Measurements from ENCODE around the gene SEC23A. TPM values are rescaled to one million over a fixed set of nuclear protein-coding genes. Genes with fewer than 3 reads are reported as not detected.
"Not testable (repeated sequence)": the region's sequence is repeated elsewhere in the genome, so short reads cannot be mapped to it uniquely, and the experiment has no call there.

The SEC23A gene
- total and polyA plus RNA-seq, 2 of the 8 experiments (the other 6 are each of a cell fraction or from before 2014, with no cell fraction given), result 30.9 to 58.2 TPM

- not testable (repeated sequence) for H2BK5ac ChIP-seq (ENCODE audit: low read depth, low read length); H3K27me3 ChIP-seq (replicated peaks in 1 of 4; ENCODE audit: control insufficient read depth in 3 of 4, extremely low read depth in 1 of 4, insufficient read depth in 3 of 4, low read length in 3 of 4); H3K4me1 ChIP-seq (replicated peaks in 1 of 4; ENCODE audit: control insufficient read depth in 3 of 4, insufficient read depth in 4 of 4, low read length in 3 of 4); H3K4ac ChIP-seq (replicated peaks; ENCODE audit: insufficient read length, low read depth, low read length); DNase-seq (ENCODE audit: low read depth in 1 of 2, low spot score in 2 of 2); H4K5ac ChIP-seq (ENCODE audit: insufficient read length, low read depth, low read length); H2BK20ac ChIP-seq (ENCODE audit: low read length); H3K79me1 ChIP-seq (ENCODE audit: low read depth, low read length); H3K14ac ChIP-seq (ENCODE audit: insufficient read length); H3K23me2 ChIP-seq (ENCODE audit: low read depth, low read length); H3K36me3 ChIP-seq (ENCODE audit: control insufficient read depth in 2 of 4, insufficient read depth in 4 of 4, low read length in 3 of 4); H2BK120ac ChIP-seq (replicated peaks; ENCODE audit: low read depth, low read length); H4K91ac ChIP-seq (replicated peaks; ENCODE audit: insufficient read length, low read length); FAIRE-seq; H2AK5ac ChIP-seq (ENCODE audit: low read depth, low read length); H3K56ac ChIP-seq (replicated peaks; ENCODE audit: insufficient read length, low read depth, low read length); H3K9me3 ChIP-seq (ENCODE audit: insufficient read depth in 2 of 2, low read depth in 1 of 2, low read length in 1 of 2); H2AFZ ChIP-seq (ENCODE audit: low read length); H4K20me1 ChIP-seq (replicated peaks in 1 of 2; ENCODE audit: control insufficient read depth in 1 of 2, insufficient read depth in 2 of 2, low read length in 2 of 2); H3K23ac ChIP-seq (ENCODE audit: insufficient read length); H2BK12ac ChIP-seq (ENCODE audit: low read depth, low read length); H3K18ac ChIP-seq (ENCODE audit: extremely low read depth, low read length); H3K27ac ChIP-seq (ENCODE audit: low read depth, low read length); H2BK15ac ChIP-seq (ENCODE audit: low read length); H4K8ac ChIP-seq (ENCODE audit: extremely low read depth, insufficient read depth, low read length)
- H3K9ac ChIP-seq (replicated peaks in 1 of 4; ENCODE audit: extremely low read depth in 1 of 4, low read depth in 3 of 4, low read length in 3 of 4), result peak overlapping the region in 2 of 4 experiments; percentile 80 to 87; a peak in 3 of 7 replicates
- H3K79me2 ChIP-seq (ENCODE audit: control insufficient read depth in 1 of 2, insufficient read depth in 2 of 2, low read length in 2 of 2), result peaks cover 0 to 30% of the 10 kb centered on the region in 2 experiments; a peak in 3 of 4 replicates
- CTCF ChIA-PET (ENCODE audit: partially characterized antibody), result interaction anchor here (1.4 kb wide), 1 partner anchor 66 kb away, joined by 4 read pairs; the partner anchor contains the start of gene TRAPPC6B
- peak overlapping the region; percentile 67 to 84 for H3K4me2 ChIP-seq (ENCODE audit: insufficient read depth in 1 of 2, low read depth in 2 of 2, low read length in 2 of 2)
- POLR2A ChIA-PET (ENCODE audit: partially characterized antibody), result interaction anchor here (0.8 to 3.7 kb wide), 8 partner anchors 9 to 328 kb away, joined by 3 to 23 read pairs (median 10); partner anchors contain the start of genes FBXO33, GEMIN2 and TRAPPC6B
- peak overlapping the region; percentile 81 to 85 (median 82); a peak in 5 of 8 replicates for H3K4me3 ChIP-seq (ENCODE audit: extremely low read depth in 1 of 4, insufficient read depth in 2 of 4, low read depth in 3 of 4, low read length in 4 of 4)
- 92% methylated on average over 17 of the region's 17 CpGs; no CpG with 5 or more reads in 1 of the 2 experiments for WGBS, 2 experiments (ENCODE audit: extremely low coverage in 1 of 2, insufficient coverage in 1 of 2, insufficient read length in 1 of 2, insufficient replicate concordance in 2 of 2, low coverage in 1 of 2, low lambda C conversion rate in 2 of 2, missing lambda C conversion rate in 1 of 2)
Observed at GRCh38 chr14:39104078-39104801, 1.2 kb upstream of the SEC23A start.

All from H1 (cell line).